OCI-LY7 (cell line): ENCODE data around the gene HAL. TPM values are rescaled to one million over a fixed set of nuclear protein-coding genes. Genes with fewer than 3 reads are reported as not detected.

Experiments
- BruUV-seq: library from RNA; stranded (reverse); fragments of 400-500 nt; replicated peaks from 2 replicates; lab custom pipeline; 2021; lab: Mats Ljungman, UMichigan
- CTCF ChIA-PET: fragments of 300-600 bp; sonication (Branson Sonifier 250); formaldehyde crosslinking; loops from one replicate; lab custom pipeline; 2022; ENCODE audit warnings: antibody characterized with exemption; ENCODE audit not compliant: unreplicated experiment; lab: Charles Lee
- POLR2A ChIA-PET: fragments of 300-600 bp; sonication (Branson Sonifier 250); formaldehyde crosslinking; loops from one replicate; lab custom pipeline; 2022; ENCODE audit warnings: antibody characterized with exemption; lab: Charles Lee
- DNase-seq: peaks from one replicate; pipeline ENCODE4 v3.0.0-alpha.2; 2015; ENCODE audit warnings: low spot score
- H2AFZ ChIP-seq: fragments of 200-600 bp; sonication (generic), shearing (Covaris generic); 2 replicates; pipeline ENCODE4 v1.6.1; 2014; ENCODE audit warnings: mild to moderate bottlenecking, antibody characterized with exemption, low read length, moderate library complexity
- H3K27ac ChIP-seq: fragments of 200-600 bp; sonication (generic); 2 replicates; pipeline ENCODE4 v1.5.1; 2014; ENCODE audit warnings: mixed run types, low read depth, mild to moderate bottlenecking, moderate library complexity, low read length, inconsistent platforms; ENCODE audit not compliant: poor library complexity, severe bottlenecking
- H3K36me3 ChIP-seq: fragments of 200-600 bp; sonication (generic); 2 replicates; pipeline ENCODE4 v1.6.1; 2014; ENCODE audit warnings: mild to moderate bottlenecking, antibody characterized with exemption, low read length, moderate library complexity, mixed read lengths; ENCODE audit not compliant: insufficient read depth
- H3K4me1 ChIP-seq: fragments of 200-600 bp; sonication (generic); 2 replicates; pipeline ENCODE4 v1.5.1; 2014; ENCODE audit warnings: mild to moderate bottlenecking, low read length; ENCODE audit not compliant: insufficient read depth, poor library complexity, severe bottlenecking
- H3K4me2 ChIP-seq: fragments of 200-600 bp; sonication (generic); 2 replicates; pipeline ENCODE4 v1.6.1; 2014; ENCODE audit warnings: mild to moderate bottlenecking, low read length
- H3K4me3 ChIP-seq: fragments of 200-600 bp; sonication (generic); 2 replicates; pipeline ENCODE4 v1.5.1; 2014; ENCODE audit warnings: mild to moderate bottlenecking, low read depth, low read length; ENCODE audit not compliant: poor library complexity, severe bottlenecking
- H3K79me2 ChIP-seq: fragments of 200-600 bp; sonication (generic); 2 replicates; pipeline ENCODE4 v1.6.1; 2016; ENCODE audit warnings: low read depth, mild to moderate bottlenecking, low read length, moderate library complexity, mixed read lengths; ENCODE audit not compliant: insufficient read depth
- H3K9me2 ChIP-seq: fragments of 200-600 bp; sonication (generic); 2 replicates; pipeline ENCODE4 v1.6.1; 2016; ENCODE audit warnings: mild to moderate bottlenecking, low read length, mixed read lengths; ENCODE audit not compliant: insufficient read depth
- H3K9me3 ChIP-seq: fragments of 200-600 bp; sonication (generic); 2 replicates; pipeline ENCODE4 v1.6.1; 2014; ENCODE audit warnings: mild to moderate bottlenecking, mixed run types, low read length, mixed read lengths
- H4K20me1 ChIP-seq: fragments of 200-600 bp; sonication (generic); 2 replicates; pipeline ENCODE4 v1.6.1; 2014; ENCODE audit warnings: mild to moderate bottlenecking, antibody characterized with exemption, low read length, moderate library complexity, mixed read lengths; ENCODE audit not compliant: insufficient read depth
- CTCF ChIP-seq: fragments of 200-600 bp; sonication (generic); conservative IDR thresholded peaks from 2 replicates; pipeline ENCODE4 v1.5.1; 2014; ENCODE audit warnings: mild to moderate bottlenecking, antibody characterized with exemption, low read length, moderate library complexity, mixed read lengths
- EZH2phosphoT487 ChIP-seq: fragments of 200-600 bp; sonication (generic); IDR thresholded peaks from 2 replicates; pipeline ENCODE4 v1.6.1; 2018; ENCODE audit warnings: low read depth, borderline replicate concordance, mild to moderate bottlenecking, mixed run types, antibody characterized with exemption, low read length, moderate library complexity, mixed read lengths
- intact Hi-C: fragments of 100-400 bp; cut with micrococcal nuclease; formaldehyde crosslinking; loops from one replicate; pipeline ENCODE4 v1.10.0; 2022; ENCODE audit not compliant: unreplicated experiment
- total RNA-seq, 2 experiments: library from RNA; depleted of rRNA in 1 of 2; stranded (reverse); fragments of >200 nt in 1 of 2; shearing (Covaris generic) in 1 of 2; gene quantifications; 2 replicates each; pipeline ENCODE4 v1.2.3, GENCODE V29; 2014 to 2022

Gene HAL
- total RNA-seq, 2 experiments from 2014 or later = 0.25 to 1.4 TPM

DNA sequence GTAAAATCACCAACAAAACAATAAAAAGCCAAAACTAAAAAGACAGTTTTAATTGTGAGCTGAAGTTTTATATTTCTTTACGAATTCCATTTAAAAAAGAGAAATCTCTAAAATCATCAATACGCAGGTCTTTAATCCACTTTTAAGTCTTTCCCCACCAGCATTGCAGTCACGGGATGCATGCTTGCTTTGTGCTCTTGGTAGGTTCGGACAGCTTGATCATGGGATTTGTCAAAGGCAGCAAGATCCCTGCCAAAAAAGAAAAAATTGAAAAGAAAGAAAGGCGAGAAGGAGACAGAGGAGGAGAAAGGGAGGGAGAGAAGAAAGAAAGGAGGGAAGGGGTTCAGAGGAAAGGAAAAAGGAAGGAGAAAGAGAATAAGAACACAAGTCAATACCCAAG lies 4.7 kb upstream of the HAL start:
- POLR2A ChIA-PET = interaction anchor here (0.5 to 1.9 kb wide), 5 partner anchors 20 to 864 kb away, joined by 3 to 10 read pairs (median 3); no protein-coding TSS in a partner anchor
- Histone ChIP-seq H3K9me2 (no peaks in the 10 kb centered on the region), H2AFZ (no peak overlapping the region), H3K4me1 (peaks cover 7% of the 10 kb centered on the region), H4K20me1 (no peaks in the 10 kb centered on the region), H3K4me2 (no peak overlapping the region), H3K9me3 (no peaks in the 10 kb centered on the region), H3K4me3 (no peak overlapping the region), H3K27ac (no peak overlapping the region), H3K36me3 (peaks cover 53% of the 10 kb centered on the region), H3K79me2 (no peaks in the 10 kb centered on the region)
- intact Hi-C loops = no loop called here
- CTCF ChIA-PET = interaction anchor here (0.8 kb wide), 1 partner anchor 20 kb away, joined by 3 read pairs; no protein-coding TSS in a partner anchor
- TF ChIP-seq EZH2phosphoT487 = no peak
- no peak for TF ChIP-seq CTCF
- DNase-seq = no peak
- BruUV-seq = no TSS peak

DNA sequence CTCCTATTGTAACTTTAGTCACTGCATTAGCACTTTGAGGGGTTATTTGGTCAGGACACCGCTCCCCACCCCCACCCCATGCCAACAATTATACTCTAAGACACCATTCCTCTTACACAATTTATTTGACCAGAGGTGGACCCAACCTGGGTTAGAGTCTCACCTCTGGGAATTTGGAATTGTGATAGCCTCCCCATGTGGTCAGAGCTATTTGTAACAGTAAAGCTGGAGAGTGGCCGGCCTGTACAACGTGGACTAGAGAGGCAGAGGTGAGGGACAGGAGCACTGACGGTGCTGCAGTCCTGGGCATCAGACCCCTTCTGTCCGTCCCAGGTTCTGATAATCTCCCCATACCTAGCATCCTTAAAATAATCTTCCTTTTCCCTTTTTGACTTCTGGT lies 3.3 kb upstream of the HAL start:
- Histone ChIP-seq H4K20me1 (no peaks in the 10 kb centered on the region), H3K4me3 (no peak overlapping the region), H3K79me2 (no peaks in the 10 kb centered on the region), H3K27ac (no peak overlapping the region), H3K4me2 (no peak overlapping the region), H2AFZ (no peak overlapping the region), H3K4me1 (peaks cover 7% of the 10 kb centered on the region), H3K9me2 (no peaks in the 10 kb centered on the region), H3K36me3 (peaks cover 39% of the 10 kb centered on the region), H3K9me3 (no peaks in the 10 kb centered on the region)
- CTCF ChIA-PET = no interaction called here
- intact Hi-C loops = loop anchor here (10.0 kb wide), 2 partner anchors 295 to 375 kb away; no protein-coding TSS in a partner anchor
- TF ChIP-seq CTCF = no peak
- TF ChIP-seq EZH2phosphoT487 = no peak
- POLR2A ChIA-PET = interaction anchor here (0.6 to 1.9 kb wide), 4 partner anchors 20 to 105 kb away, joined by 3 to 10 read pairs (median 3); no protein-coding TSS in a partner anchor
- BruUV-seq = no TSS peak
- no peak for DNase-seq

- POLR2A ChIA-PET = interaction anchor here (0.6 to 1.0 kb wide), 4 partner anchors 9 to 926 kb away, joined by 3 to 5 read pairs (median 4); partner anchors contain the start of gene LTA4H
- Histone ChIP-seq H3K9me3 (no peaks in the 10 kb centered on the region), H3K4me2 (no peak overlapping the region), H3K36me3 (peaks cover 34% of the 10 kb centered on the region), H3K79me2 (no peaks in the 10 kb centered on the region), H4K20me1 (no peaks in the 10 kb centered on the region), H3K27ac (no peak overlapping the region), H3K4me1 (peaks cover 7% of the 10 kb centered on the region), H3K4me3 (no peak overlapping the region), H2AFZ (no peak overlapping the region), H3K9me2 (no peaks in the 10 kb centered on the region)
- peak; percentile 78 for DNase-seq
- CTCF ChIA-PET = interaction anchor here (0.6 to 1.3 kb wide), 6 partner anchors 9 to 245 kb away, joined by 3 to 8 read pairs (median 4); no protein-coding TSS in a partner anchor
- TF ChIP-seq EZH2phosphoT487 (no peak), CTCF (peak; percentile 88)
- intact Hi-C loops = loop anchor here (1.0 to 10.0 kb wide), 3 partner anchors 80 to 374 kb away; no protein-coding TSS in a partner anchor
- BruUV-seq = no TSS peak
Observed at GRCh38 chr12:95998611-95999286, 2.6 kb upstream of the HAL start.
